ENCODE measurements around the gene TICRR.

- TF ChIP-seq FOXM1 (IDR thresholded peaks at IDR 0.05; ENCODE audit: borderline replicate concordance, low read depth) (no peak), TAF1 (IDR thresholded peaks at IDR 0.05; ENCODE audit: low read depth) (no peak), REST (IDR thresholded peaks at IDR 0.05; ENCODE audit: low read depth) (no peak), NFIC (IDR thresholded peaks at IDR 0.05) (no peak), MAX (IDR thresholded peaks at IDR 0.05) (no peak), USF1 (IDR thresholded peaks at IDR 0.05) (no peak), RAD21 (IDR thresholded peaks at IDR 0.05; ENCODE audit: low read depth) (no peak), EP300 (IDR thresholded peaks at IDR 0.05; ENCODE audit: borderline replicate concordance) (no peak)
Measured at GRCh38 chr15:89633585-89633984, 58.3 kb downstream of the TICRR start.
